IPS DF 4.7 (cell line): ENCODE results near the gene PHF20.
"Not testable (repeated sequence)": the region's sequence is repeated elsewhere in the genome, so short reads cannot be mapped to it uniquely, and the experiment has no call there.

ENCODE experiments used
- DNase-seq: peaks from one replicate; pipeline ENCODE4 v3.0.0-alpha.2; 2013; ENCODE audit warnings: low spot score; ENCODE audit errors: extremely low read depth

PHF20 gene

DNA sequence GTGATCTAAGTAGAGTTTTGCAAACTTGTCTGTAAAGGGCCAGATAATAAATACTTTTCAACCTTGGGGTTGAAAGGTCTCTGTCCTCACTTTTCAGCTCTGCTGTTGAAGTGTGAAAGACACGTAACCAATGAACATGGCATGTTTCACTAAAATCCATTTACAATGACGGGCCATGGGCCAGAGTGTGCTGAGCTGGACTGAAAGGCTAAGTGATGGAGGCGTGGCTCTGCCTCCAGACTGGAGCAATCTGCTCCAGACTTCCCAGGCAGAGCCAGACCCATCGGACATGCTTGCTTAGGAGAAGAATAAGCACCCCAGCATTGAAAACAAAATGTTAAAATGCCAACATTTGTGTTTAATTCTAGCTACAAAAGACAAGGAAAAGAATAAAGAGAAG is 141.1 kb downstream of the PHF20 start:
- no peak for DNase-seq

- no peak for DNase-seq
Measured at GRCh38 chr20:35917077-35917476, 145.3 kb downstream of the PHF20 start.

GRCh38 chr20:35918021-35918420 is 146.2 kb downstream of the PHF20 start:
- DNase-seq = no peak

- no peak for DNase-seq
Measured at GRCh38 chr20:35920523-35920922, 148.7 kb downstream of the PHF20 start.

DNA sequence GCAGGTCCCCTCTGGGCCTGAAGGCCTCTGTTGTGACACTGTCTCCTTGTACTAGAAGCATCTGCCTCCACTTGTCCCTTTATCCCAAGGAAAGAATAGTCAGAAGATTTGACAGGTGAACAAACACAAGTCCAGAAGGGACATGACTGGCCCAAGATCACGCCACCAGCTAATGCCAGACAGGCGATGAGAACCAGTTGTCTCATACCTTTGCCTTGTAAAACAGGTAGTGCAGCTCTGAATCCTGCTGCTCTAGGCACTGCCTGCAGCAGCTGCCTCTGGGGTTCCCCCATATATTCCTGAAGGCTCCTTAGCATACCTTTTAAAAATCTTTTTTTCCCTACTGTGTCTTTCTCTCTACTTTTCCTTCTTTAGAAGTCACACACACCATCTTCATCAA is 157.5 kb downstream of the PHF20 start:
- no peak for DNase-seq

DNA sequence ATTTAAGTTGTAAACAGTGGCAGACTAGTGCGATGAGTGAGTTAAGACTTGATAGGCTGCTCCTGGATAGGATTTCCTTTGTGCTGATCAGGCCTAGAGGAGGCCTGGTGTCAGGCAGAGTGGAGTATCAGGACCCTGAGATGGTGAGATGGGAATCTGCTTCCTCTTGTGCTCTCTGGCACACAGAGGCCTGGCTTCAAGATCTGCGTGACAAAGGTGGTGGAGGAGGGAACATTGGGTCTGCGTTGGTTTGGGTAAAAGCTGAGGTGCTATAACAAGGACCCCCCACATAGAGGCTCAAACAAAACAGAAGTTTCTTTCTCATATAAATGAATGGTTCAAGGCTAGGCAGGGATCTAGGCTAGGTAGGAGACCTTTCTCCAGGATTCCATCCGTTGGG is 162.2 kb downstream of the PHF20 start:
- DNase-seq = no peak

GRCh38 chr20:35939264-35939663 is 167.4 kb downstream of the PHF20 start:
- no peak for DNase-seq

DNA sequence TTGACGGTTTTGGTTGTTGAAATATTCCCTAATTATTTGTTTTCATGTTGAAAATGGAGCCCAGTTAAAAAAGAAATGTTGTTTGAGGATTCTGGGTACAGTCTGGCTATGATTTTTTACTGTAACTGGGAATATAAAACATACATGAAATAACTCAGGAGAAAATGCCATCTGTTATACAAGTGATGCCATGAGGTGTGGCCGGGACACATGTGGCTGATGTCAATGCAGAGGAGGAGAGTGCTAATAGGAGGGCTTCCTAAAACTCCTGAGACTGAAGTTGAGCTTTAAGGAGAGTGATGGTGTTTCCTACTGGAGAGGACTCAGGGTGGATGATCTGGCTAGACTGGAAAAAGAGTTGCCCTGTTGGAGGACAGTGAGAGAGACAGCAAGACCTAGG is 169.8 kb downstream of the PHF20 start:
- no peak for DNase-seq

DNA sequence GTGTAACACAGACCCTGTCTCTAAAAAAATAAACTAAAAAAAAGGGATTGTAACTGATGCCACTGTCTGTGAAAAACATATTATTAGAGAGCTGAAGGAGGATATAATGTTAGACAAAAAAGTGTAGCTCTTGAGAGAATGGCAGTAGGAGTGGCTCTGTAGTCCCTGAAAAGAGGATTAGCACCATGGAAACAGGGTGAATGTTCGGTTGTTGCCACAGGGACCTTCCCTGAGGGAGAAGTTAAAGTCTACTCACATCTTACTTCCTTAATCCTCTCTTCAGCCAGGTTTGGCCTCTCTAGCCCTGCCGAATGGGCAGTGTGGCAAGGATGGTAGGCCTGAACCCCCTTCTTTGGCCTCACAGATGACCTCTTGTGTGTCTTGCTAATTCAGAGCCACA is 170.4 kb downstream of the PHF20 start:
- no peak for DNase-seq

- DNase-seq = no peak
Measured at GRCh38 chr20:35947489-35947888, 175.7 kb downstream of the PHF20 start.

GRCh38 chr20:35947907-35948306 is 176.1 kb downstream of the PHF20 start:
- no peak for DNase-seq

- no peak for DNase-seq
Measured at GRCh38 chr20:35950093-35950492, 178.3 kb downstream of the PHF20 start.

- not testable (repeated sequence) for DNase-seq
Measured at GRCh38 chr20:35952080-35952479, 180.3 kb downstream of the PHF20 start.

GRCh38 chr20:35952480-35953386 is 180.9 kb downstream of the PHF20 start:
- DNase-seq = no peak

- no peak for DNase-seq
Measured at GRCh38 chr20:35953387-35954199, 181.8 kb downstream of the PHF20 start.

DNA sequence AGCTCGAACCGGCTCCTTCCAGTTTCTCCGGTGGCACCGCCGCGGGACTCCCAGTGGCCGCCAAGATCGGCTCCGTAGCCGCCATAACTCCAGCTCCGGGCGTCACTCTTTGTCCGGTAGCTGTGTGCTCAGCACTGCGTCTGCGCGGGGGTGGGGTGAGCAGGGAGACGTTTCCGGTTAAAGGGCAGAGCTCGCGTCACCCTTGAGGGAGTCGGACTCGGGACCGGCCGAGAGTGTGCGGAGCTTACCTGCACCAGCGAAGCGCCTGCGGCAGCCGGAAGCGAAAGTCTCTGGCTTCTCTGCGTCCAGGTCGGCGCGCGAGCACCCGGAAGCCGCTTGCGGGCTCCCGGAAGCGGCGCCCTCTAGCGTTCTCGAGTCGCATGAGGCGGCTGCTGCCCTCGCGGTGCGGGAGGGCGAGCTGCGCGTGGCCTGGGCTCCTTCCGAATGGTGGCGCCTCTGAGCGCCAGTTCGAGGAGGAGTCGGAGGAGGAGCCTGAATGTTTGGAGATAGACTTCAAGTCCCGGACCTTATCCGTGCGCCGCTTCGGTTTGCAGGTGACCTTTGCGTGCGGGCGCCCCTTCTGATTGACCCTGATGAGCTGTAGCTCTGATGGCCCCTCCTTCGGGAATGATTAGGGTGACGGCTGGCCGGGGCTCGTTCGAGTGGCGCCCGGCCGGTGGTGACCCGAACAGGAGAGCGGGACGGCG is 182.5 kb downstream of the PHF20 start, which contains the start of gene SCAND1:
SCAND1 (minus strand) TSS at position 303 of the 707 bp plus-strand sequence; CDS start at position 85, 218 bp downstream.
- DNase-seq = peak; percentile 89

DNA sequence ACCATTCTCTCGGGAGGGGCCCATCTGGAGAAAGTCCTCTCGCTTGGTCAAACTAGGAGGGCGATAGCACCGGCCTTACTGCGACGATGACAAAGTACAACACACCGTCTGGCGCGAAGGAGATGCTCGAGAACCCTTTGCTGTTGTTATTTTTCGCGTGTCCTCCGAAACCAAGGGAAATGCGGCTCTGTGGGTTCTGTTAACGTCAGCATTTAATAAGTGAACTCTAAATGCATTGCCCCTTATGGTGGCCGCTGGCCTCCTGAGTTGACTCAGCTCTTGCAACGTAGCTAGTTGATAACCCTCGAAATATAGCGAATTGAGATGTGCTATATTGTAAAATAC is 183.1 kb downstream of the PHF20 start:
- no peak for DNase-seq

- no peak for DNase-seq
Measured at GRCh38 chr20:35956616-35957015, 184.8 kb downstream of the PHF20 start.

- DNase-seq = not testable (repeated sequence)
Measured at GRCh38 chr20:35959291-35959690, 187.5 kb downstream of the PHF20 start.

DNA sequence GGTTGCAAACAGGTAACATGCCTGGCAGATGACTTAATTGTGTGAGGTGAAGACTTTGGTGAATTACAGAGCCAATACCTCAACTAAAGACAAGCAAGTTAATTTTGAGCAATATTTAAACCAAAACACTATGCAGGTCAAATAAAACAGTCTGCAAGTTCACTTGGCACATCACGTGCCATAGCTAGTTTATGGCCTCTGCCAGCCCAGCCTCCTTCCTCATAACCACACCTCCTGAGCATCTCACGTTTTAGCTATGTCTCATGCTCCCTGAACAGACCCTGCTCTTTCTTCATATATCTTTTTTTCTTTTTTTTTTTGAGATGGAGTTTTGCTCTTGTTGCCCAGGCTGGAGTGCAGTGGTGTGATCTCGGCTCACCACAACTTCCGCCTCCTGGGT is 192.1 kb downstream of the PHF20 start:
- DNase-seq = no peak

DNA sequence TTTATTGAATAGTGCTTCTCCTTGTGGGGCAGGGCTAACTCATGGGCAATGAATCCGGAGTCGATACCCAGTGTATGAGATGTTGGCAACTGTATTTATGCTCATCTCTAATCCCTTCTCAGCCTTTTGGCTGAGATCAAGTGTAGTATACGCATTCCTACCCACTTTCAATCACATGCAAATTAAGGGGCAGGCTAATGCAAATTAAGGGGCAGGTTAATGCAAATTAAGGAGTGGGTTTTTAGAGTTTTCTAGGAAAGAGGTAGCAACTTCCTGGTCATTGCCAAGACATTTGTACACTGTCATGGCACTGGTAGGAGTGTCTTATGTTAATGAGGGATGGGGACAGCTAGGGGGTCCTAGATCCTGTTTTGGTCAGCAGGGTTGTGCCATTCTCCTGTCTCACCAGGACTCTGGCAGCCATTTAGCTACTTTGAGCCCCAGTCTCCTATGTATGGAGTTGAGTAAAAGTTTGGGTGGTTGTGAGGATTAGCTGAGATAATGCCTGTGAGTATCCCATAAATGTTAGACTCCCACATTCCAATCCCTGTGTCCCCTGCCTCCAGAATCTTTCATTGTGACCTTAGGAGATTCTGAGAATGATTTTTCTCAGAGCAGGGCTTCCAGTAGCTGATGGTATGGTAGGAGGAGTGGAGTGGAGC is 196.3 kb downstream of the PHF20 start, which contains the start of gene CNBD2:
CNBD2 (plus strand) TSS at position 612 of the 662 bp plus-strand sequence. CDS start 173 bp downstream, outside the sequence.
- no peak for DNase-seq
